ENCODE data around the gene IGFBP6. TPM values are rescaled to one million over a fixed set of nuclear protein-coding genes. Genes with fewer than 3 reads are reported as not detected.

Gene IGFBP6
- total RNA-seq, 1 donor from 2014 or later: 20.8 TPM

- peak overlapping the region; percentile 94 for H3K4me2 ChIP-seq (ENCODE audit: low read length)
- no peaks in the 10 kb centered on the region for H3K9me3 ChIP-seq (ENCODE audit: insufficient read depth, low read depth, low read length)
- H3K4me3 ChIP-seq (ENCODE audit: insufficient read depth, low read depth, low read length): peak overlapping the region; percentile 54
- Mint-ChIP-seq H3K4me3 (ENCODE audit: unreplicated experiment) (peak overlapping the region; percentile 74), H3K4me1 (ENCODE audit: low read depth, unreplicated experiment) (peaks cover 45% of the 10 kb centered on the region), H3K27ac (ENCODE audit: unreplicated experiment) (no peak overlapping the region), H3K36me3 (ENCODE audit: low read depth, unreplicated experiment) (peaks cover 2% of the 10 kb centered on the region), H3K9me3 (ENCODE audit: unreplicated experiment) (no peaks in the 10 kb centered on the region), H3K27me3 (ENCODE audit: low read depth, unreplicated experiment) (no peaks in the 10 kb centered on the region)
- no peak for TF ChIP-seq CTCF (IDR thresholded peaks at IDR 0.05; ENCODE audit: insufficient read depth, low read depth, low read length)
- TF ChIP-seq EZH2 (IDR thresholded peaks at IDR 0.05; ENCODE audit: insufficient read depth, low read length): no peak
- no peaks in the 10 kb centered on the region for H3K27me3 ChIP-seq (ENCODE audit: insufficient read depth, low read length)
- DNase-seq (ENCODE audit: low read depth) (no peak), FAIRE-seq (no peak)
- H3K4me1 ChIP-seq (ENCODE audit: insufficient read depth, low read length): peaks cover 77% of the 10 kb centered on the region
- H3K27ac ChIP-seq (ENCODE audit: low read depth, low read length): peak overlapping the region; percentile 27
- no peaks in the 10 kb centered on the region for H3K36me3 ChIP-seq (ENCODE audit: insufficient read depth, low read length)
- peak overlapping the region; percentile 79 for H3K9ac ChIP-seq (ENCODE audit: low read length)
- peaks cover 11% of the 10 kb centered on the region for H4K20me1 ChIP-seq (ENCODE audit: insufficient read depth, low read length)
- H3K79me2 ChIP-seq (ENCODE audit: insufficient read depth, low read length): peaks cover 32% of the 10 kb centered on the region
- H2AFZ ChIP-seq (ENCODE audit: low read depth, low read length): no peak overlapping the region
Observed at GRCh38 chr12:53050426-53051057, 46.9 kb upstream of the IGFBP6 start.

GRCh38 chr12:53051058-53051880, 46.2 kb upstream of the IGFBP6 start:
- Histone ChIP-seq H3K9me3 (ENCODE audit: insufficient read depth, low read depth, low read length) (no peaks in the 10 kb centered on the region), H3K4me3 (ENCODE audit: insufficient read depth, low read depth, low read length) (peak overlapping the region; percentile 54), H4K20me1 (ENCODE audit: insufficient read depth, low read length) (peaks cover 11% of the 10 kb centered on the region), H3K4me2 (ENCODE audit: low read length) (peak overlapping the region; percentile 94), H3K9ac (ENCODE audit: low read length) (peak overlapping the region; percentile 79), H3K27me3 (ENCODE audit: insufficient read depth, low read length) (no peaks in the 10 kb centered on the region), H3K27ac (ENCODE audit: low read depth, low read length) (peak overlapping the region; percentile 25), H2AFZ (ENCODE audit: low read depth, low read length) (no peak overlapping the region), H3K4me1 (ENCODE audit: insufficient read depth, low read length) (peaks cover 70% of the 10 kb centered on the region), H3K36me3 (ENCODE audit: insufficient read depth, low read length) (no peaks in the 10 kb centered on the region), H3K79me2 (ENCODE audit: insufficient read depth, low read length) (peaks cover 32% of the 10 kb centered on the region)
- no peaks in the 10 kb centered on the region for H3K27me3 Mint-ChIP-seq (ENCODE audit: low read depth, unreplicated experiment)
- peak overlapping the region; percentile 80 for H3K27ac Mint-ChIP-seq (ENCODE audit: unreplicated experiment)
- peaks cover 3% of the 10 kb centered on the region for H3K36me3 Mint-ChIP-seq (ENCODE audit: low read depth, unreplicated experiment)
- H3K4me1 Mint-ChIP-seq (ENCODE audit: low read depth, unreplicated experiment): peaks cover 43% of the 10 kb centered on the region
- peak overlapping the region; percentile 74 for H3K4me3 Mint-ChIP-seq (ENCODE audit: unreplicated experiment)
- H3K9me3 Mint-ChIP-seq (ENCODE audit: unreplicated experiment): no peaks in the 10 kb centered on the region
- no peak for DNase-seq (ENCODE audit: low read depth)
- no peak for FAIRE-seq
- TF ChIP-seq EZH2 (IDR thresholded peaks at IDR 0.05; ENCODE audit: insufficient read depth, low read length): no peak
- TF ChIP-seq CTCF (IDR thresholded peaks at IDR 0.05; ENCODE audit: insufficient read depth, low read depth, low read length): no peak

Measured in astrocyte (in vitro differentiated cells and primary cell).